Astrocyte (in vitro differentiated cells and primary cell): ENCODE results near the gene CFAP74. TPM values are rescaled to one million over a fixed set of nuclear protein-coding genes. Genes with fewer than 3 reads are reported as not detected.

ENCODE experiments used
- DNase-seq: peaks from one replicate; pipeline ENCODE4 v3.0.0-alpha.2; 2010; ENCODE audit warnings: low read depth
- FAIRE-seq: peaks from 2 replicates; lab custom pipeline; 2011; peaks lifted over from hg19 to GRCh38; lab: Jason Lieb, UNC
- H2AFZ ChIP-seq: 2 replicates; pipeline ENCODE4 v1.6.0; 2012; ENCODE audit warnings: low read depth, low read length, inconsistent platforms
- H3K27ac ChIP-seq: 2 replicates; pipeline ENCODE4 v1.5.1; 2011; ENCODE audit warnings: low read depth, low read length, inconsistent platforms
- H3K27me3 ChIP-seq: 2 replicates; pipeline ENCODE4 v1.6.0; 2011; ENCODE audit warnings: low read length, inconsistent platforms; ENCODE audit not compliant: insufficient read depth
- H3K36me3 ChIP-seq: 2 replicates; pipeline ENCODE4 v1.5.1; 2011; ENCODE audit warnings: low read length, inconsistent platforms; ENCODE audit not compliant: insufficient read depth
- H3K4me1 ChIP-seq: 2 replicates; pipeline ENCODE4 v1.5.1; 2011; ENCODE audit warnings: low read length, inconsistent platforms; ENCODE audit not compliant: insufficient read depth
- H3K4me2 ChIP-seq: 2 replicates; pipeline ENCODE4 v1.6.0; 2012; ENCODE audit warnings: low read length, inconsistent platforms
- H3K4me3 ChIP-seq: 2 replicates; pipeline ENCODE4 v1.5.1; 2011; ENCODE audit warnings: low read depth, mild to moderate bottlenecking, low read length, inconsistent platforms; ENCODE audit not compliant: insufficient read depth
- H3K79me2 ChIP-seq: 2 replicates; pipeline ENCODE4 v1.6.0; 2012; ENCODE audit warnings: mild to moderate bottlenecking, low read length, inconsistent platforms; ENCODE audit not compliant: insufficient read depth
- H3K9ac ChIP-seq: 2 replicates; pipeline ENCODE4 v1.6.0; 2012; ENCODE audit warnings: mild to moderate bottlenecking, low read length, inconsistent platforms
- H3K9me3 ChIP-seq: 2 replicates; pipeline ENCODE4 v1.5.1; 2012; ENCODE audit warnings: low read depth, mild to moderate bottlenecking, low read length, inconsistent platforms; ENCODE audit not compliant: insufficient read depth
- H4K20me1 ChIP-seq: 2 replicates; pipeline ENCODE4 v1.6.0; 2012; ENCODE audit warnings: low read length, inconsistent platforms; ENCODE audit not compliant: insufficient read depth
- H3K27ac Mint-ChIP-seq: one replicate; pipeline ENCODE4 v1.8.0; 2021; ENCODE audit warnings: mild to moderate bottlenecking, mixed read lengths; ENCODE audit not compliant: unreplicated experiment
- H3K27me3 Mint-ChIP-seq: one replicate; pipeline ENCODE4 v1.8.0; 2021; ENCODE audit warnings: low read depth, mixed read lengths; ENCODE audit not compliant: unreplicated experiment
- H3K36me3 Mint-ChIP-seq: one replicate; pipeline ENCODE4 v1.8.0; 2021; ENCODE audit warnings: low read depth, mixed read lengths; ENCODE audit not compliant: unreplicated experiment
- H3K4me1 Mint-ChIP-seq: one replicate; pipeline ENCODE4 v1.8.0; 2021; ENCODE audit warnings: low read depth, mixed read lengths; ENCODE audit not compliant: unreplicated experiment
- H3K4me3 Mint-ChIP-seq: one replicate; pipeline ENCODE4 v1.8.0; 2021; ENCODE audit warnings: mild to moderate bottlenecking, moderate library complexity, mixed read lengths; ENCODE audit not compliant: unreplicated experiment
- H3K9me3 Mint-ChIP-seq: one replicate; pipeline ENCODE4 v1.8.0; 2021; ENCODE audit warnings: mild to moderate bottlenecking, mixed read lengths; ENCODE audit not compliant: unreplicated experiment
- EZH2 ChIP-seq: IDR thresholded peaks from 2 replicates; pipeline ENCODE4 v1.6.1; 2012; ENCODE audit warnings: mild to moderate bottlenecking, low read length, inconsistent platforms; ENCODE audit not compliant: insufficient read depth
- total RNA-seq: library from RNA; stranded (reverse); gene quantifications from 2 replicates; pipeline ENCODE4 v1.2.1, GENCODE V29; 2021
- TF ChIP-seq, protein P1 (sequence below): IDR thresholded peaks from 2 replicates; pipeline ENCODE4 v1.5.1; 2011; ENCODE audit warnings: low read depth, mild to moderate bottlenecking, inconsistent platforms, low read length, moderate library complexity; ENCODE audit not compliant: insufficient read depth

The CFAP74 gene
- total RNA-seq, 1 donor from 2014 or later = not detected

DNA sequence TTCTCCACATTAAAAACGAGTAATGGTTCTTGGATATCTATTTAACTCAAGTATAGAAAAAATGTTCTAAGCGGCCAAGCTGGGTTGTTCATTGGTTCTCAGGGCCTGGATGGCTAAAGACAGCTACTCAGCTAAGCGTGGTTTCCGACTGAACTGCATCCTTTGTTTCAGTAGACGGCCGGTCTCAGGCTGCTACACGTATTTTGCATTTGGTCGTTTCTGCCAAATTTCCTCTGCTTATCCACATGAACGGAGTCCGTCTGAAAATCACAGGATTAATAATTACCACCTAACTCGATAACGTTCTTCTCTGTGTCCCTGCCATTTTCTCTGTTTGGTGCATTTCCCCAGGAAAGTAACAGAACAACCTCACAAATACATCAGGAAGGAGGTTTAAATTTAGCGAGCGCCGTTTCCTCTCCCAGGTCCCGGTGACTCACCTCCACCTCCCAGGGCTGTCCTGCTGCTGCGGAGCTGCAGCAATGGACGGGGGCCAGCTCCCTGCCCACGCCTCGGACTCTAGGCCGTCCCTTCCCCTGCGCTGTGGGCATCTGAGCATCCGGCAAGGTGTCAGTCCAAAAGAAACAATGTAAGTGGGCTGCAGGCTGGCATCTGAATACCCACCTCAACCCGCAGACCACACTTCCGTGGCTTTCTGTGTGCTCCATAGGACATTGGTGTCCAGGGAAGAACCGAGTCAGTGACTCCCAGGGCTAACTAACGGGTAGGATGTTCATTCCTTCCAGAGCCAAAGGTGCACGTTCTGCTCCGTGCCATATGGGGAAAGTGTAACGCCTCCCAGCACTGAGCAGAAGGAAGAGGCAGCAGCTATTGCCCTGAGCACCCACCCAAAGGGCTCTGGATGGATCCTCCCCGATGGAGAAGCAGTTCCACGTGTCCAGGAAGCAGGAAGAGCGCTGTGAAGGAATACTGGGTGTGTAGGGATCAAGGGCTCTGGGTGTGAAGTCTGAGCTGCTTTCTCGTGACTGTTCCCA lies 11.5 kb upstream of the CFAP74 start:
- peak overlapping the region; percentile 82 for H3K4me2 ChIP-seq
- Mint-ChIP-seq H3K27me3 (peaks cover 34% of the 10 kb centered on the region), H3K4me1 (peaks cover 1% of the 10 kb centered on the region), H3K36me3 (no peaks in the 10 kb centered on the region), H3K4me3 (no peak overlapping the region), H3K9me3 (no peaks in the 10 kb centered on the region), H3K27ac (no peak overlapping the region)
- FAIRE-seq = no peak
- peak overlapping the region; percentile 66 for H2AFZ ChIP-seq
- peak overlapping the region; percentile 37 for H3K4me3 ChIP-seq
- peak overlapping the region; percentile 26 for H3K9ac ChIP-seq
- no peaks in the 10 kb centered on the region for H4K20me1 ChIP-seq
- no peaks in the 10 kb centered on the region for H3K79me2 ChIP-seq
- H3K27me3 ChIP-seq = peaks cover 20% of the 10 kb centered on the region
- H3K27ac ChIP-seq = no peak overlapping the region
- no peaks in the 10 kb centered on the region for H3K36me3 ChIP-seq
- H3K4me1 ChIP-seq = no peaks in the 10 kb centered on the region
- H3K9me3 ChIP-seq = no peaks in the 10 kb centered on the region
- peak; percentile 39 for DNase-seq
- TF ChIP-seq EZH2 = no peak
- TF ChIP-seq, protein P1, sequence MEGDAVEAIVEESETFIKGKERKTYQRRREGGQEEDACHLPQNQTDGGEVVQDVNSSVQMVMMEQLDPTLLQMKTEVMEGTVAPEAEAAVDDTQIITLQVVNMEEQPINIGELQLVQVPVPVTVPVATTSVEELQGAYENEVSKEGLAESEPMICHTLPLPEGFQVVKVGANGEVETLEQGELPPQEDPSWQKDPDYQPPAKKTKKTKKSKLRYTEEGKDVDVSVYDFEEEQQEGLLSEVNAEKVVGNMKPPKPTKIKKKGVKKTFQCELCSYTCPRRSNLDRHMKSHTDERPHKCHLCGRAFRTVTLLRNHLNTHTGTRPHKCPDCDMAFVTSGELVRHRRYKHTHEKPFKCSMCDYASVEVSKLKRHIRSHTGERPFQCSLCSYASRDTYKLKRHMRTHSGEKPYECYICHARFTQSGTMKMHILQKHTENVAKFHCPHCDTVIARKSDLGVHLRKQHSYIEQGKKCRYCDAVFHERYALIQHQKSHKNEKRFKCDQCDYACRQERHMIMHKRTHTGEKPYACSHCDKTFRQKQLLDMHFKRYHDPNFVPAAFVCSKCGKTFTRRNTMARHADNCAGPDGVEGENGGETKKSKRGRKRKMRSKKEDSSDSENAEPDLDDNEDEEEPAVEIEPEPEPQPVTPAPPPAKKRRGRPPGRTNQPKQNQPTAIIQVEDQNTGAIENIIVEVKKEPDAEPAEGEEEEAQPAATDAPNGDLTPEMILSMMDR = no peak

DNA sequence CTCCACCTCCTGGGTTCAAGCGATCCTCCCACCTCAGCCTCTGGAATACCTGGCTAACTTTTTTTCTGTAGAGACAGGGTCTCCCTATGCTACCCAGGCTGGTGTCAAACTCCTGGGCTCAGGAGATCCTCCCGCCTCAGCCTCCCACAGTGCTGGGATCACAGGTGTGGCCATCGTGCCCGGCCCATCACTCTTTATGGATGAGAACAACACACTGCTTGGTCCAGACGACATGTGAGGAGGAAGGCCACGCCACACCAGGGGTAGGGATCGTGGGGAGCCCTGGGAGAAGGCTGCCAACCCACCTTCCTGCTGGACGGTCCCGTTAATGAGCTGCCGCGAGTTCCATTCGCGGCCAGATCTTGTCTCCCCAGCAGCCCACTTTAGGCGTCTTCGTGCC lies 10.6 kb upstream of the CFAP74 start:
- H3K9me3 ChIP-seq = no peaks in the 10 kb centered on the region
- no peak overlapping the region for H3K9ac ChIP-seq
- Mint-ChIP-seq H3K9me3 (no peaks in the 10 kb centered on the region), H3K4me3 (no peak overlapping the region), H3K27me3 (peaks cover 39% of the 10 kb centered on the region), H3K36me3 (no peaks in the 10 kb centered on the region), H3K4me1 (peaks cover 1% of the 10 kb centered on the region), H3K27ac (no peak overlapping the region)
- no peaks in the 10 kb centered on the region for H3K36me3 ChIP-seq
- H3K4me3 ChIP-seq = no peak overlapping the region
- no peak for DNase-seq
- no peak overlapping the region for H3K27ac ChIP-seq
- no peaks in the 10 kb centered on the region for H3K79me2 ChIP-seq
- TF ChIP-seq, protein P1 = no peak
- TF ChIP-seq EZH2 = no peak
- peaks cover 20% of the 10 kb centered on the region for H3K27me3 ChIP-seq
- FAIRE-seq = no peak
- no peaks in the 10 kb centered on the region for H3K4me1 ChIP-seq
- H4K20me1 ChIP-seq = no peaks in the 10 kb centered on the region
- H3K4me2 ChIP-seq = peak overlapping the region; percentile 82
- H2AFZ ChIP-seq = no peak overlapping the region
